Cerebellar nuclear complex (tissue), 1 donor: ENCODE results near the gene CCN2.
"Not testable (repeated sequence)": the region's sequence is repeated elsewhere in the genome, so short reads cannot be mapped to it uniquely, and the experiment has no call there.

Experiments used
- DNase-seq, 2 experiments: peaks; one replicate each; lab custom pipeline; 2025; lab: John Stamatoyannopoulos, UW

The CCN2 gene

GRCh38 chr6:131937703-131938631 is 13.2 kb downstream of the CCN2 start:
- DNase-seq, result no peak

- DNase-seq, result no peak
Observed at GRCh38 chr6:131937226-131937625, 13.9 kb downstream of the CCN2 start.

- DNase-seq, result no peak
Observed at GRCh38 chr6:131936156-131936555, 15.0 kb downstream of the CCN2 start.

- no peak for DNase-seq
Observed at GRCh38 chr6:131931063-131931750, 20.0 kb downstream of the CCN2 start.

GRCh38 chr6:131929976-131930375 is 21.2 kb downstream of the CCN2 start:
- DNase-seq, result no peak

- DNase-seq, result no peak
Observed at GRCh38 chr6:131929264-131929663, 21.9 kb downstream of the CCN2 start.

GRCh38 chr6:131924881-131925474 is 26.2 kb downstream of the CCN2 start:
- no peak for DNase-seq

- no peak for DNase-seq
Observed at GRCh38 chr6:131923356-131923755, 27.8 kb downstream of the CCN2 start.

- no peak for DNase-seq
Observed at GRCh38 chr6:131920656-131921055, 30.5 kb downstream of the CCN2 start.

- DNase-seq, result no peak
Observed at GRCh38 chr6:131918650-131919355, 32.4 kb downstream of the CCN2 start.

- DNase-seq, result no peak
Observed at GRCh38 chr6:131917763-131918649, 33.2 kb downstream of the CCN2 start.

GRCh38 chr6:131917318-131917717 is 33.9 kb downstream of the CCN2 start:
- no peak for DNase-seq

GRCh38 chr6:131916847-131917246 is 34.3 kb downstream of the CCN2 start:
- DNase-seq, result no peak

- DNase-seq, result not testable (repeated sequence)
Observed at GRCh38 chr6:131916091-131916796, 34.9 kb downstream of the CCN2 start.

- no peak for DNase-seq
Observed at GRCh38 chr6:131914967-131915751, 36.0 kb downstream of the CCN2 start.

- no peak for DNase-seq
Observed at GRCh38 chr6:131914234-131914633, 36.9 kb downstream of the CCN2 start.

- DNase-seq, result no peak
Observed at GRCh38 chr6:131911951-131912350, 39.2 kb downstream of the CCN2 start.

- DNase-seq, result no peak
Observed at GRCh38 chr6:131910956-131911355, 40.2 kb downstream of the CCN2 start.

- DNase-seq, result no peak
Observed at GRCh38 chr6:131910219-131910589, 41.0 kb downstream of the CCN2 start.
